HCT116 (cell line): Measurements from ENCODE around the gene NPFFR1. TPM values are rescaled to one million over a fixed set of nuclear protein-coding genes. Genes with fewer than 3 reads are reported as not detected.

Source experiments
- ATAC-seq: fragments of 200-7000 bp; cut with Tn5 transposase; 2 replicates; pipeline ENCODE4 v1.9.1; 2020; ENCODE audit warnings: mild to moderate bottlenecking, moderate library complexity
- BruUV-seq: library from RNA; stranded (reverse); fragments of 400-500 nt; replicated peaks from 2 replicates; lab custom pipeline; 2021; lab: Mats Ljungman, UMichigan
- CTCF ChIA-PET: fragments of 300-600 bp; sonication (Branson Sonifier 250); formaldehyde crosslinking; loops from one replicate; lab custom pipeline; 2021; ENCODE audit warnings: antibody characterized with exemption; lab: Charles Lee
- POLR2A ChIA-PET: fragments of 300-600, 350-600 bp; sonication (Branson Sonifier 250); formaldehyde crosslinking; loops from one replicate; lab custom pipeline; 2021; ENCODE audit warnings: antibody characterized with exemption; lab: Charles Lee
- RAD21 ChIA-PET, 2 experiments: fragments of 300-600 bp; sonication (Branson Sonifier 250); formaldehyde crosslinking; loops; one replicate each; lab custom pipeline; 2023; ENCODE audit warnings: low total read pairs in 2 of 2; ENCODE audit not compliant: uncharacterized antibody in 2 of 2, unreplicated experiment in 2 of 2, low non-redundant PET in 1 of 2; lab: Charles Lee
- DNase-seq: peaks from one replicate; pipeline ENCODE4 v3.0.0-alpha.2; 2010; ENCODE audit warnings: low read depth, low spot score
- H2AFZ ChIP-seq: fragments of 200-600 bp; shearing (Covaris generic), sonication (generic); 2 replicates; pipeline ENCODE4 v1.6.1; 2017; ENCODE audit warnings: low read depth, mixed run types, mixed read lengths, antibody characterized with exemption, low read length; ENCODE audit not compliant: poor library complexity, severe bottlenecking
- H3K27ac ChIP-seq: 2 replicates; pipeline ENCODE4 v1.5.1; 2012; ENCODE audit warnings: low read depth, low read length
- H3K27me3 ChIP-seq: fragments of 200-600 bp; sonication (generic); 2 replicates; pipeline ENCODE4 v1.6.1; 2016; ENCODE audit warnings: mixed run types, low read length, mixed read lengths; ENCODE audit not compliant: insufficient read depth
- H3K36me3 ChIP-seq, 2 experiments: fragments of 200-500 bp in 1 of 2; fragments of 200-600 bp in 1 of 2; sonication (Bioruptor generic) in 1 of 2; sonication (generic) in 1 of 2; 2 replicates each; pipeline versions ENCODE4 v1.5.1 to v1.6.1; 2014 to 2016; ENCODE audit warnings: low read length in 2 of 2, inconsistent platforms in 1 of 2, mixed read lengths in 1 of 2, mixed run types in 1 of 2; ENCODE audit not compliant: insufficient read depth in 2 of 2, control insufficient read depth in 1 of 2
- H3K4me1 ChIP-seq, 2 experiments: fragments of 200-600 bp in 1 of 2; sonication (generic) in 1 of 2; 2 replicates each; pipeline versions ENCODE4 v1.5.1 to v1.6.1; 2012 to 2017; ENCODE audit warnings: low read length in 2 of 2, inconsistent platforms in 1 of 2, mild to moderate bottlenecking in 1 of 2, mixed read lengths in 1 of 2, mixed run types in 1 of 2, moderate library complexity in 1 of 2; ENCODE audit not compliant: insufficient read depth in 2 of 2, control insufficient read depth in 1 of 2
- H3K4me2 ChIP-seq: fragments of 200-600 bp; sonication (generic); 2 replicates; pipeline ENCODE4 v1.6.1; 2017; ENCODE audit warnings: mixed run types, low read length, mixed read lengths
- H3K4me3 ChIP-seq, 2 experiments: fragments of 200-600 bp in 1 of 2; sonication (generic) in 1 of 2; replicated peaks in 1 of 2; 2 replicates each; pipeline ENCODE4 v1.5.1; 2011 to 2016; ENCODE audit warnings: low read length in 2 of 2, control low read depth in 1 of 2, low read depth in 1 of 2, mild to moderate bottlenecking in 1 of 2, mixed read lengths in 1 of 2, mixed run types in 1 of 2
- H3K79me2 ChIP-seq: fragments of 200-600 bp; sonication (generic); 2 replicates; pipeline ENCODE4 v1.6.1; 2017; ENCODE audit warnings: mild to moderate bottlenecking, mixed run types, low read length, moderate library complexity, mixed read lengths; ENCODE audit not compliant: insufficient read depth
- H3K9ac ChIP-seq: fragments of 200-600 bp; sonication (generic); 2 replicates; pipeline ENCODE4 v1.6.1; 2016; ENCODE audit warnings: low read length, mixed read lengths
- H3K9me2 ChIP-seq: fragments of 200-600 bp; sonication (generic), shearing (Covaris generic); 2 replicates; pipeline ENCODE4 v1.6.1; 2017; ENCODE audit warnings: mixed run types, mild to moderate bottlenecking, moderate library complexity; ENCODE audit not compliant: insufficient read depth
- H3K9me3 ChIP-seq, 2 experiments: fragments of 200-500 bp in 1 of 2; fragments of 200-600 bp in 1 of 2; sonication (Bioruptor generic) in 1 of 2; sonication (generic) in 1 of 2; 2 replicates each; pipeline ENCODE4 v1.6.1; 2014 to 2017; ENCODE audit warnings: low read length in 2 of 2, mixed read lengths in 2 of 2, inconsistent platforms in 1 of 2, low read depth in 1 of 2, mild to moderate bottlenecking in 1 of 2, mixed run types in 1 of 2, moderate library complexity in 1 of 2; ENCODE audit not compliant: control insufficient read depth in 1 of 2, insufficient read depth in 1 of 2
- H4K20me1 ChIP-seq: fragments of 200-600 bp; sonication (generic), shearing (Covaris generic); 2 replicates; pipeline ENCODE4 v1.6.1; 2017; ENCODE audit warnings: mixed run types, mild to moderate bottlenecking, moderate library complexity; ENCODE audit not compliant: insufficient read depth
- CBX3 ChIP-seq: IDR thresholded peaks from 2 replicates; pipeline ENCODE4 v1.6.1; 2012; ENCODE audit warnings: low read depth
- CEBPB ChIP-seq: IDR thresholded peaks from 2 replicates; pipeline ENCODE4 v1.6.1; 2012; ENCODE audit warnings: low read depth
- CTCF ChIP-seq, 3 experiments: fragments of 200-600 bp in 1 of 3; sonication (generic) in 1 of 3; IDR thresholded peaks in 2 of 3; conservative IDR thresholded peaks in 1 of 3; 2 replicates each; pipeline ENCODE4 v1.5.1; 2012 to 2017; ENCODE audit warnings: low read depth in 2 of 3, low read length in 2 of 3, antibody characterized with exemption in 1 of 3, borderline replicate concordance in 1 of 3, control low read depth in 1 of 3, mild to moderate bottlenecking in 1 of 3, mixed read lengths in 1 of 3, mixed run types in 1 of 3, moderate library complexity in 1 of 3; ENCODE audit not compliant: insufficient read depth in 1 of 3
- EGR1 ChIP-seq: IDR thresholded peaks from 2 replicates; pipeline ENCODE4 v1.6.1; 2012; ENCODE audit warnings: low read depth
- ELF1 ChIP-seq: IDR thresholded peaks from 2 replicates; pipeline ENCODE4 v1.6.1; 2012; ENCODE audit warnings: low read depth, borderline replicate concordance
- EZH2 ChIP-seq: fragments of 200-600 bp; sonication (generic); IDR thresholded peaks from 2 replicates; pipeline ENCODE4 v1.6.1; 2017; ENCODE audit warnings: antibody characterized with exemption, mixed run types
- JUND ChIP-seq: IDR thresholded peaks from 2 replicates; pipeline ENCODE4 v1.6.1; 2012
- MAX ChIP-seq: IDR thresholded peaks from 2 replicates; pipeline ENCODE4 v1.6.1; 2012
- POLR2A ChIP-seq: IDR thresholded peaks from 2 replicates; pipeline ENCODE4 v1.7.0; 2011; ENCODE audit warnings: borderline replicate concordance; ENCODE audit not compliant: insufficient read depth, insufficient read length; ENCODE audit errors: extremely low read depth
- POLR2AphosphoS5 ChIP-seq: IDR thresholded peaks from 2 replicates; pipeline ENCODE4 v1.6.1; 2011; ENCODE audit warnings: mild to moderate bottlenecking, low read depth, low read length, moderate library complexity
- RAD21 ChIP-seq: IDR thresholded peaks from 2 replicates; pipeline ENCODE4 v1.6.1; 2012; ENCODE audit warnings: low read depth, mild to moderate bottlenecking
- SIN3A ChIP-seq: IDR thresholded peaks from 2 replicates; pipeline ENCODE4 v1.6.1; 2012; ENCODE audit warnings: low read depth
- SP1 ChIP-seq: IDR thresholded peaks from 2 replicates; pipeline ENCODE4 v1.6.1; 2012; ENCODE audit warnings: low read depth
- TCF7L2 ChIP-seq: IDR thresholded peaks from 2 replicates; pipeline ENCODE4 v1.7.0; 2011; ENCODE audit warnings: borderline replicate concordance, inconsistent platforms; ENCODE audit not compliant: insufficient read depth, insufficient read length; ENCODE audit errors: extremely low read depth
- YY1 ChIP-seq: IDR thresholded peaks from 2 replicates; pipeline ENCODE4 v1.6.1; 2011; ENCODE audit warnings: low read length, low read depth, moderate library complexity, mild to moderate bottlenecking; ENCODE audit not compliant: insufficient replicate concordance; ENCODE audit errors: extremely low read depth
- ZFX ChIP-seq: fragments of 450-650 bp; IDR thresholded peaks from 2 replicates; pipeline ENCODE4 v1.6.1; 2017
- intact Hi-C: fragments of 100-400 bp; cut with micrococcal nuclease; formaldehyde crosslinking; loops from 2 replicates; pipeline ENCODE4 v1.10.0; 2022
- total RNA-seq: library from RNA; stranded (reverse); gene quantifications from one replicate; pipeline ENCODE4 v1.2.1, GENCODE V29; 2021; ENCODE audit not compliant: unreplicated experiment

Gene NPFFR1
- total RNA-seq, 1 experiment from 2014 or later = 0.02 TPM

GRCh38 chr10:70233109-70233938, 50.5 kb downstream of the NPFFR1 start, which contains the start of gene PPA1:
Gene PPA1, minus strand, starts transcription at chr10:70233429. Its CDS starts 102 bp downstream, at chr10:70233327.
- H3K27me3 ChIP-seq = no peaks in the 10 kb centered on the region
- RAD21 ChIA-PET = interaction anchor here in 1 of 2 experiments (0.5 kb wide), 1 partner anchor 8 kb away, joined by 4 read pairs; no protein-coding TSS in a partner anchor
- peak within 1 kb of the TSS; percentile 89 to 95 for H3K4me3 ChIP-seq
- H3K4me2 ChIP-seq = peak within 1 kb of the TSS; percentile 96
- CTCF ChIA-PET = interaction anchor here (0.8 to 3.1 kb wide), 6 partner anchors 12 to 131 kb away, joined by 3 to 16 read pairs (median 4); no protein-coding TSS in a partner anchor
- BruUV-seq = TSS peak; percentile 89
- TF ChIP-seq EZH2 (no peak), SP1 (no peak), TCF7L2 (no peak), EGR1 (peak; percentile 84), CEBPB (no peak), POLR2AphosphoS5 (peak; percentile 95), MAX (peak; percentile 98), POLR2A (peak; percentile 87), YY1 (peak; percentile 83), ELF1 (no peak), RAD21 (no peak), ZFX (peak; percentile 96), CTCF (IDR thresholded peaks at IDR 0.05 in 2 of 3, conservative IDR thresholded peaks at IDR 0.05 in 1 of 3; ENCODE audit: borderline replicate concordance in 1 of 3, insufficient read depth in 1 of 3, low read depth in 2 of 3, low read length in 2 of 3) (peak in 1 of 3 experiments; percentile 39; a peak in 3 of 6 replicates), JUND (no peak), SIN3A (peak; percentile 79), CBX3 (no peak; the same call in 1 of the 2 replicates)
- TF ChIP-seq, all 23 proteins: peak for 8
- DNase-seq (peak; percentile 90), ATAC-seq (peak; percentile 92)
- Histone ChIP-seq H3K79me2 (peaks cover 49% of the 10 kb centered on the region), H3K9me2 (no peaks in the 10 kb centered on the region), H3K9me3 (no peaks in the 10 kb centered on the region), H4K20me1 (no peaks in the 10 kb centered on the region; the same call in 1 of the 2 replicates), H3K9ac (peak within 1 kb of the TSS; percentile 93), H3K4me1 (peaks cover 0 to 19% of the 10 kb centered on the region in 2 experiments; a peak in 3 of 4 replicates), H3K27ac (peak within 1 kb of the TSS; percentile 80), H3K36me3 (peaks cover 3 to 12% of the 10 kb centered on the region in 2 experiments; a peak in 2 of 4 replicates), H2AFZ (peak within 1 kb of the TSS; percentile 83)
- POLR2A ChIA-PET = interaction anchor here (0.8 to 2.5 kb wide), 4 partner anchors 11 to 32 kb away, joined by 3 to 19 read pairs (median 3); no protein-coding TSS in a partner anchor
- intact Hi-C loops = no loop called here
